Loucy (cell line): ENCODE results near the gene DYRK2.

Experiments
- H2AFZ ChIP-seq: fragments of 200-600 bp; sonication (generic); 2 replicates; pipeline ENCODE4 v1.6.0; 2016; ENCODE audit warnings: antibody characterized with exemption, mild to moderate bottlenecking, low read length, moderate library complexity
- H3F3A ChIP-seq: fragments of 200-600 bp; 2 replicates; pipeline ENCODE4 v1.6.0; 2016; ENCODE audit warnings: antibody characterized with exemption, low read depth, mild to moderate bottlenecking
- H3K27me3 ChIP-seq: fragments of 200-600 bp; sonication (generic); 2 replicates; pipeline ENCODE4 v1.6.1; 2014; ENCODE audit warnings: low read length, mild to moderate bottlenecking; ENCODE audit not compliant: insufficient read depth, poor library complexity, severe bottlenecking
- H3K36me3 ChIP-seq: fragments of 200-600 bp; sonication (generic); 2 replicates; pipeline ENCODE4 v1.6.1; 2016; ENCODE audit warnings: low read length; ENCODE audit not compliant: insufficient read depth
- H3K4me1 ChIP-seq: fragments of 200-600 bp; sonication (generic); 2 replicates; pipeline ENCODE4 v1.5.1; 2014; ENCODE audit warnings: low read length, mild to moderate bottlenecking; ENCODE audit not compliant: insufficient read depth, poor library complexity, severe bottlenecking
- H3K4me2 ChIP-seq: fragments of 200-600 bp; sonication (generic); 2 replicates; pipeline ENCODE4 v1.6.0; 2014; ENCODE audit warnings: antibody characterized with exemption, low read length, low read depth, mild to moderate bottlenecking; ENCODE audit not compliant: poor library complexity, severe bottlenecking
- H3K4me3 ChIP-seq: fragments of 200-600 bp; sonication (generic); 2 replicates; pipeline ENCODE4 v1.5.1; 2014; ENCODE audit warnings: low read length, mild to moderate bottlenecking, mixed read lengths; ENCODE audit not compliant: poor library complexity, severe bottlenecking
- H3K79me2 ChIP-seq: fragments of 200-600 bp; sonication (generic); 2 replicates; pipeline ENCODE4 v1.6.1; 2014; ENCODE audit warnings: low read length; ENCODE audit not compliant: insufficient read depth
- H3K9ac ChIP-seq: fragments of 200-600 bp; sonication (generic); 2 replicates; pipeline ENCODE4 v1.6.0; 2014; ENCODE audit warnings: mild to moderate bottlenecking, low read depth, low read length, moderate library complexity; ENCODE audit not compliant: poor library complexity, severe bottlenecking
- H3K9me2 ChIP-seq: fragments of 200-600 bp; sonication (generic); replicated peaks from 2 replicates; pipeline ENCODE4 v1.6.1; 2016; ENCODE audit warnings: low read depth, low read length, mixed read lengths
- H3K9me3 ChIP-seq: fragments of 200-600 bp; sonication (generic); 2 replicates; pipeline ENCODE4 v1.6.1; 2014; ENCODE audit warnings: mild to moderate bottlenecking, antibody characterized with exemption, low read length, low read depth; ENCODE audit not compliant: insufficient read depth
- H4K20me1 ChIP-seq: fragments of 200-600 bp; sonication (generic); 2 replicates; pipeline ENCODE4 v1.6.0; 2014; ENCODE audit warnings: antibody characterized with exemption, low read length, mild to moderate bottlenecking; ENCODE audit not compliant: insufficient read depth, poor library complexity, severe bottlenecking
- EZH2phosphoT487 ChIP-seq: fragments of 200-600 bp; IDR thresholded peaks from 2 replicates; pipeline ENCODE4 v1.6.1; 2018; ENCODE audit warnings: antibody characterized with exemption, mild to moderate bottlenecking, moderate library complexity, borderline replicate concordance
- TF ChIP-seq, protein P1 (sequence below): fragments of 200-600 bp; sonication (generic); conservative IDR thresholded peaks from 2 replicates; pipeline ENCODE4 v1.5.1; 2014; ENCODE audit warnings: mild to moderate bottlenecking, antibody characterized with exemption, low read length

Gene DYRK2

DNA sequence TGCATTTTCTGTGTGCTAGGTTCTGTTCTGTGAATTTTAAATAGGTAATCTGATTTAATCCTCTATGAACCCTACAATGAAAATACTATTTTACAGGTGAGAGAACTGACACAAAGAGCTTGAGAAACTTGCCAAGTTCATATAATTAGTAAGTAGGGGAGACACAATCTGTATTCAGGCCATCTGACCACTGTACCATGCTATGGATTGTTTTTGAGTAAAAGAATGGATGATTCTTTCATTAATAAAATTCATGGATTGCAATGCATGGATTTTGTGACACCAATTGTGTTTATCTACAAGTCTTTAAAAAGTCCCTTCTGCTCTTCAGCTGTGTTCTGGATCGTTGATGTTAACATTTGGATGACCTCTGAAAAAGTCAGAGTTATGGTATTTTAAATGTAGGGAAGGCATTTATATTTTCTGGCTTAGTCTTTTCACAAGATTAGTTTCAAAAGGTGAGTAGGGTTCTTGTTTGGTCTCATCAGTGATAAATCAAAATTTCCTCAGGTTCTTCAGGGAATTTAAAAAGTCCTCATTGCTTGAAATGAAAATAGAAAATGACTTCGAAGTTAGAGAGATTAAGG, 15.4 kb upstream of the DYRK2 start:
- H3K36me3 ChIP-seq, result no peaks in the 10 kb centered on the region
- no peaks in the 10 kb centered on the region for H3K27me3 ChIP-seq
- TF ChIP-seq, protein P1, sequence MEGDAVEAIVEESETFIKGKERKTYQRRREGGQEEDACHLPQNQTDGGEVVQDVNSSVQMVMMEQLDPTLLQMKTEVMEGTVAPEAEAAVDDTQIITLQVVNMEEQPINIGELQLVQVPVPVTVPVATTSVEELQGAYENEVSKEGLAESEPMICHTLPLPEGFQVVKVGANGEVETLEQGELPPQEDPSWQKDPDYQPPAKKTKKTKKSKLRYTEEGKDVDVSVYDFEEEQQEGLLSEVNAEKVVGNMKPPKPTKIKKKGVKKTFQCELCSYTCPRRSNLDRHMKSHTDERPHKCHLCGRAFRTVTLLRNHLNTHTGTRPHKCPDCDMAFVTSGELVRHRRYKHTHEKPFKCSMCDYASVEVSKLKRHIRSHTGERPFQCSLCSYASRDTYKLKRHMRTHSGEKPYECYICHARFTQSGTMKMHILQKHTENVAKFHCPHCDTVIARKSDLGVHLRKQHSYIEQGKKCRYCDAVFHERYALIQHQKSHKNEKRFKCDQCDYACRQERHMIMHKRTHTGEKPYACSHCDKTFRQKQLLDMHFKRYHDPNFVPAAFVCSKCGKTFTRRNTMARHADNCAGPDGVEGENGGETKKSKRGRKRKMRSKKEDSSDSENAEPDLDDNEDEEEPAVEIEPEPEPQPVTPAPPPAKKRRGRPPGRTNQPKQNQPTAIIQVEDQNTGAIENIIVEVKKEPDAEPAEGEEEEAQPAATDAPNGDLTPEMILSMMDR, result no peak
- TF ChIP-seq EZH2phosphoT487, result no peak
- H3K4me3 ChIP-seq, result no peak overlapping the region
- H3K9me3 ChIP-seq, result no peaks in the 10 kb centered on the region
- H3K4me2 ChIP-seq, result no peak overlapping the region
- H4K20me1 ChIP-seq, result no peaks in the 10 kb centered on the region
- no peaks in the 10 kb centered on the region for H3K9me2 ChIP-seq
- peaks cover 7% of the 10 kb centered on the region; the same call in 1 of the 2 replicates for H3F3A ChIP-seq
- no peaks in the 10 kb centered on the region for H3K79me2 ChIP-seq
- peaks cover 24% of the 10 kb centered on the region for H3K4me1 ChIP-seq
- no peak overlapping the region for H2AFZ ChIP-seq
- no peak overlapping the region for H3K9ac ChIP-seq

DNA sequence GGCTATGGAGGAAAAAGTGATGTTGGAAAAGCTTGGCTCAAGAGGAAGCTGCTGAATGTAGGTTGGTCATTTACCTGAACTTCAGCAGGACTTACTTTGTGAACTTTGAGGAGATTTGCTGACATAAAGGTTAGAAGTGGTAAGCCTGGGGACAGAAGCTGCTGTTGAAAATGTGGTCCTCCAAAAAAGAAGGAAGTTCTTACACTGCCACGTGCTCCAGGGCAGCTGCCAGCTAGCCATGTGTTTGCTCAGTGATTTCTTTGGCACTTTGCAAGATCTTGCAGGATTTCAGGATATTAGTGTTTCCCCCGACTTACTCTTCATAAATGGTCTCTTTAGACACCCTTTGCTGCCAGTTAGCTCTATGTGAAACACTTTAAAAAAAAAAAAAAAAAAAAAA, 14.8 kb upstream of the DYRK2 start:
- peaks cover 7% of the 10 kb centered on the region; the same call in 1 of the 2 replicates for H3F3A ChIP-seq
- H3K9me2 ChIP-seq, result no peaks in the 10 kb centered on the region
- H3K4me1 ChIP-seq, result peaks cover 24% of the 10 kb centered on the region
- no peak overlapping the region for H2AFZ ChIP-seq
- no peaks in the 10 kb centered on the region for H4K20me1 ChIP-seq
- H3K9ac ChIP-seq, result no peak overlapping the region
- H3K4me3 ChIP-seq, result no peak overlapping the region
- no peaks in the 10 kb centered on the region for H3K79me2 ChIP-seq
- no peak for TF ChIP-seq EZH2phosphoT487
- no peak overlapping the region for H3K4me2 ChIP-seq
- H3K36me3 ChIP-seq, result no peaks in the 10 kb centered on the region
- no peaks in the 10 kb centered on the region for H3K9me3 ChIP-seq
- H3K27me3 ChIP-seq, result no peaks in the 10 kb centered on the region

DNA sequence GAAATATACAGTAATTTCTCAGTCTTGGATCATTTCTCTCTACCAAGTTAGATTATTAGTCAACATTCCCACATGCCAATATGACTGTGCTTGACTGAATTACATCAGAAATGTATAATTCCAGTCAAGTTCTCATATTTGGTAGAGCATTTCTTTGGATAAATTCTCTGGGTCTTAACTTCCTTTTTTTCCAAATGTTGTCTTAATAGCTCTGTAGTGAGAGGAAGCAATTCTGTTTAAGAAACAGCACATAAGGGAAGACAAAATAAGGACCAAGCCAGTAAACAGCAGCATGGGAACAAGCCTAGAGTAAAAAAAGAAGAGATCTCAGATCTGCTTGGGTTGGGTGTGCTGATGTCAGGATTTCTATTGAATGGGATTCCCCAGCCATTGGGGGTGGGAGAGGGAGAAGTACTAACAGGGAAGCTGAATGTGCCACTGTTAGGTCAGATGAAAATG, 14.2 kb upstream of the DYRK2 start:
- Histone ChIP-seq H3K36me3 (no peaks in the 10 kb centered on the region), H3K9me2 (no peaks in the 10 kb centered on the region), H3K4me3 (no peak overlapping the region), H4K20me1 (no peaks in the 10 kb centered on the region), H3K9ac (no peak overlapping the region), H3F3A (peaks cover 7% of the 10 kb centered on the region; the same call in 1 of the 2 replicates), H3K4me2 (no peak overlapping the region), H3K27me3 (no peaks in the 10 kb centered on the region), H2AFZ (no peak overlapping the region), H3K4me1 (peaks cover 23% of the 10 kb centered on the region), H3K9me3 (no peaks in the 10 kb centered on the region), H3K79me2 (no peaks in the 10 kb centered on the region)
- TF ChIP-seq, protein P1, result no peak
- TF ChIP-seq EZH2phosphoT487, result no peak

DNA sequence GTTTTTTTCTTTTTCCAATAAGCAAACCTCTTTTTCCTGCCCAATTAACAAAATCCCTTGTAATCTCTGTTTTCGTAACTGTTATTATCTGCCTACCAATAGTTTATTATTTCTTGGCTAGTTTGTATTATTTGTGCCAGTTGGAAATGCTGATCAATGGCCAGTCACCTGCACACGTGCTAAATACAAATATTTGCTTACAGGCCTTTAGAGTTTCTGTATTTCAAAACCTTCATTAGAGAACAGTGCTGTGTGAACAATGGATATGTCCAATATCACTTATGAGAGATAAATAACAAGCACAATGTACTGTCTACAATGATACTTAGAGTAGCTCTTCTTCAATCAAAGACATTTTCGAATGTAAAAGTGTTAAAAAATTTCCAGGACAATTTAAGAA, 10.8 kb upstream of the DYRK2 start:
- H2AFZ ChIP-seq, result no peak overlapping the region
- no peak for TF ChIP-seq EZH2phosphoT487
- TF ChIP-seq, protein P1, result no peak
- no peaks in the 10 kb centered on the region for H3K4me1 ChIP-seq
- no peaks in the 10 kb centered on the region for H3K27me3 ChIP-seq
- no peaks in the 10 kb centered on the region for H3K9me3 ChIP-seq
- no peaks in the 10 kb centered on the region for H3K36me3 ChIP-seq
- H3K4me2 ChIP-seq, result no peak overlapping the region
- H3K9me2 ChIP-seq, result no peaks in the 10 kb centered on the region
- no peak overlapping the region for H3K4me3 ChIP-seq
- H3K9ac ChIP-seq, result no peak overlapping the region
- H3K79me2 ChIP-seq, result no peaks in the 10 kb centered on the region
- H3F3A ChIP-seq, result no peaks in the 10 kb centered on the region
- no peaks in the 10 kb centered on the region for H4K20me1 ChIP-seq
